ENCODE data around the gene CGNL1.

CGNL1 gene

DNA sequence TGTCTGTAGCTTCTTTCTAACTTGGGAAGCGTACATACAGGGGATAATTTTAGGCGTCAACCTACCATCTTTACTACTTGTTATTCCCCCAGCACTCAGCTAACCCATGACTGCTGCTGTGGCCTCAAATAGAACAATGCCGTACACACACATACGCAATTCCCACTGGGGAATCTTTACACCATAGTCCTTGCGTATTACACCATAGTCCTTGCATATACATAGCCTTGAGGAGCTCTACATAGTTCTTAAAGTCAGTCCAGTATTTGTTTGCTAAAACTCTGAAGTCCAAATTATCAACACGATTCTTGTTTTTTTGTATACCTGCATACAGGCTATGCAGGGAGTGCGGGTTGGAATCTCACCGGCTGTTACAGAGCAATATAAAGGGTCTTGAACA lies 67.2 kb downstream of the CGNL1 start:
- CTCF ChIA-PET: interaction anchor here (1.1 to 1.2 kb wide), 2 partner anchors 8 to 103 kb away, joined by 3 to 4 read pairs; no protein-coding TSS in a partner anchor
- no peak overlapping the region for H3K4me3 ChIP-seq (ENCODE audit: low read depth, low read length)
- no peak for DNase-seq (ENCODE audit: low read depth, low spot score)
- POLR2A ChIA-PET: interaction anchor here (0.6 kb wide), 1 partner anchor 68 kb away, joined by 4 read pairs; no protein-coding TSS in a partner anchor
- TF ChIP-seq, protein P1, sequence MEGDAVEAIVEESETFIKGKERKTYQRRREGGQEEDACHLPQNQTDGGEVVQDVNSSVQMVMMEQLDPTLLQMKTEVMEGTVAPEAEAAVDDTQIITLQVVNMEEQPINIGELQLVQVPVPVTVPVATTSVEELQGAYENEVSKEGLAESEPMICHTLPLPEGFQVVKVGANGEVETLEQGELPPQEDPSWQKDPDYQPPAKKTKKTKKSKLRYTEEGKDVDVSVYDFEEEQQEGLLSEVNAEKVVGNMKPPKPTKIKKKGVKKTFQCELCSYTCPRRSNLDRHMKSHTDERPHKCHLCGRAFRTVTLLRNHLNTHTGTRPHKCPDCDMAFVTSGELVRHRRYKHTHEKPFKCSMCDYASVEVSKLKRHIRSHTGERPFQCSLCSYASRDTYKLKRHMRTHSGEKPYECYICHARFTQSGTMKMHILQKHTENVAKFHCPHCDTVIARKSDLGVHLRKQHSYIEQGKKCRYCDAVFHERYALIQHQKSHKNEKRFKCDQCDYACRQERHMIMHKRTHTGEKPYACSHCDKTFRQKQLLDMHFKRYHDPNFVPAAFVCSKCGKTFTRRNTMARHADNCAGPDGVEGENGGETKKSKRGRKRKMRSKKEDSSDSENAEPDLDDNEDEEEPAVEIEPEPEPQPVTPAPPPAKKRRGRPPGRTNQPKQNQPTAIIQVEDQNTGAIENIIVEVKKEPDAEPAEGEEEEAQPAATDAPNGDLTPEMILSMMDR (IDR thresholded peaks at IDR 0.05; ENCODE audit: insufficient read depth, low read length, missing control alignments): no peak

DNA sequence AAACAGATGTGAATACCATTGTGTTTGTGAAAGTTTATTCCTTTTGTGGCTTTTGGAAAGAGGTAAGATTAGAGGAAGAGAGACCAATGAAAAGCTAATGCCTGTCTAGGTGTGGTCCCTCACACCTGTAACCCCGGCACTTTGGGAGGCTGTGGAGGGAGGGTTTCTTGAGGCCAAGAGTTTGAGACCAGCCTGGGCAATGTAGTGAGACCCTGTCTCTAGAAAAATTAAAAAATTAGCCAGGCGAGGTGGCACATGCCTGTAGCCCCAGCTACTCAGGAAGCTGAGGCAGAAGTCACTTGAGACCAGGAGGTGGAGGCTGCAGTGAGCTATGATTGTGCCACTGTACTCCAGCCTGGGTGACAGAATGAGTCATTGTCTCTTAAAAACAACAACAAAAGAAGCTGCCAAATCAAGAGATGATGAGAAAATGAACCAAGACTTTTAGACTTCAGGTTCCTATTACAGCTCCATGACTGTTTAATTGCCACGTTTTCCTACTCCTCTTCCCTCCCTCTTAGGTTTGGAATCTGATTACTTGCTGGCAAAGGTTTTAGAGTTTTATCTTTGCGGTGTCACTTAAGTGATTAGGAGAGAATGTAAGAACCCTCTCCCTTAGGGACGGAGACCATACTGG lies 68.7 kb downstream of the CGNL1 start:
- no peak overlapping the region for H3K4me3 ChIP-seq (ENCODE audit: low read depth, low read length)
- TF ChIP-seq, protein P1 (IDR thresholded peaks at IDR 0.05; ENCODE audit: insufficient read depth, low read length, missing control alignments): no peak
- no peak for DNase-seq (ENCODE audit: low read depth, low spot score)
- ChIA-PET POLR2A (no interaction called here), CTCF (interaction anchor here (0.8 to 1.1 kb wide), 3 partner anchors 11 to 82 kb away, joined by 3 read pairs; no protein-coding TSS in a partner anchor)

DNA sequence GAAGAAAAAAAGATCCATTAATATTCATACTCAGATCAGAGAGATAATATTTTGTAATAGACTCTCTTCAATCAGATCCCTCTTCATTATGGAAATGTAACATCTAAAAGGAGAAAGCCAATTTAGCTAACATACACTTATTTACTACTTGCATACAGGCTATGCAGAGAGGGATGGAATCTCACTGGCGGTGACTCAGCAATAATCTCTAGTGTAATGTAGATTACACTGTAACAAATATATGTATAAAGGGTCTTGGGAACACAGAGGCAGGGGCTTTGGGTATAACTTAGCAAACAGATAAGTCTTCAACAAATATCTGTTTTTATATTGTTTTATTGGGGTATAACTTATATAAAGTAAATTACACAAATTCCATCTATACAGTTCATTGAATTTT lies 69.6 kb downstream of the CGNL1 start:
- no peak overlapping the region for H3K4me3 ChIP-seq (ENCODE audit: low read depth, low read length)
- CTCF ChIA-PET: interaction anchor here (0.8 to 1.1 kb wide), 2 partner anchors 16 to 81 kb away, joined by 3 read pairs; no protein-coding TSS in a partner anchor
- TF ChIP-seq, protein P1 (IDR thresholded peaks at IDR 0.05; ENCODE audit: insufficient read depth, low read length, missing control alignments): no peak
- POLR2A ChIA-PET: no interaction called here
- no peak for DNase-seq (ENCODE audit: low read depth, low spot score)

DNA sequence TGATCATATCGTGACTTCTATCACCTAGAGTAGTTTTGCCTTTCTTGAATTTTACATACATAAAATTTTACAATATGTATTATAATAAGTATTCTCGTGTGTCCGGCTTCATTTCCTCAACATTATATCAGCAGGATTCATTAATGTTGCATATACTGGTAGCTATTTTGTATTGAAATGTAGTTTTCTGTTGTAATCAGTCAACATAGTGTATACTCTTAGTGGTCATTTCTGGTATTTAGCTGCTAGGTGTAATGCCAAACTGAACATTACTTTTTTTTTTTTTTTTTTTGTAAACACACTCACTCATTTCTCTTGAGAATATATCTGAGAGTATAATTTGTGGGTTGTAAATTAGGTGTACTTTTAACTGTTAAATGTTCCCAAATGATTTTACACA lies 70.1 kb downstream of the CGNL1 start:
- CTCF ChIA-PET: interaction anchor here (1.1 to 1.9 kb wide), 2 partner anchors 15 to 81 kb away, joined by 3 to 7 read pairs; no protein-coding TSS in a partner anchor
- no peak for DNase-seq (ENCODE audit: low read depth, low spot score)
- POLR2A ChIA-PET: no interaction called here
- TF ChIP-seq, protein P1 (IDR thresholded peaks at IDR 0.05; ENCODE audit: insufficient read depth, low read length, missing control alignments): no peak
- no peak overlapping the region for H3K4me3 ChIP-seq (ENCODE audit: low read depth, low read length)

DNA sequence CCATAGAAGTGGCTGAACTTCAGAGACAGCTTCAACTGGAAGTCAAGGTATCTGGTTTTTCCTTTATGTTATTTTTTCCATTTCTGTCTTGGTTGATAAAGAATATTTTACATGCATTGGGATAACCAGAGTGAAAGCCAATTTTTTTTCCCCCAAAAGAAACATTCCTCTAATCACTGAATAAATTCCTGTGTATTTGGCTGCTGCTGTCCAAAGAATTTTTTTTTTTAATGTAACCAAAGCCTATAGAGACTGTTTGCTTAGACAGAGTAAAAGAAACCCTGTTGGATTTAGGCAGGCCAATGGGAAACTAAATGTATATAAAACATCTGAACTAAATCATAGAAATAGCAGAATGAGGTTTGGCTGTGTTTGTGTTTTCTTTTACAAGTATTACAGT lies 75.2 kb downstream of the CGNL1 start:
- TF ChIP-seq, protein P1 (IDR thresholded peaks at IDR 0.05; ENCODE audit: insufficient read depth, low read length, missing control alignments): no peak
- POLR2A ChIA-PET: no interaction called here

DNA sequence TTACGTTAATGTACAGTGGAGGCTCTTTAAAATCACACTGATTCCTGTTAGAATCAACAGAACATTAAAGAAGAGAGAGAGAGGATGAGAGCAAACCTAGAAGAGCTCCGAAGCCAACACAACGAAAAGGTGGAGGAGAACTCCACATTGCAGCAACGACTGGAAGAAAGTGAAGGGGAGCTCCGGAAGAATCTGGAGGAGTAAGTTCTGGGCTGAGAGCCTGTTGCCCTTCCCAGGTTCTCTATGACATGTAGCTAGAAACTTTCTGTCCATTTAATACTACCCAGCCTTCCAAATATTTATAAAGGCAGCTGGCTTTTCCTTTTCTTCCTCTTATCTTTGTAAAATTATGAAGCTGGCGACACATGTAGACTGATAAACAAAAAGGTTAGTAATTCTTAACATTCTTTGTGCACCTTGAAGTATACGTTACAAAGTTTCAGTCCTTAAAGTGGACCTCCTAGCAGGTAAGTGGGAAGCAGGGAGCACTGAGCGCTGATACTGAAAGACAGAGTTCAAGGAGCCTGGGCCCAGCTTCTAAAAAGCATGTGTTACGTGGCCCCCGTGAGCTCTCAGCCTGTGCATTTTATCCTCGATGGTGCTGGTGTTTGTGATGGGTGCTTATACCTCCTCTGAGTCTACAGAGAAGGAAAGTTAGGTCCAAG lies 75.9 kb downstream of the CGNL1 start:
- H3K4me3 ChIP-seq (ENCODE audit: low read depth, low read length): no peak overlapping the region

More for the DNA sequence above, 75.2 kb downstream of the CGNL1 start:
- no peak for DNase-seq (ENCODE audit: low read depth, low spot score)
- CTCF ChIA-PET: interaction anchor here (1.3 kb wide), 1 partner anchor 10 kb away, joined by 4 read pairs; no protein-coding TSS in a partner anchor
- no peak overlapping the region for H3K4me3 ChIP-seq (ENCODE audit: low read depth, low read length)

More for the DNA sequence above, 75.9 kb downstream of the CGNL1 start:
- DNase-seq (ENCODE audit: low read depth, low spot score): no peak
- TF ChIP-seq, protein P1 (IDR thresholded peaks at IDR 0.05; ENCODE audit: insufficient read depth, low read length, missing control alignments): no peak
- ChIA-PET POLR2A (no interaction called here), CTCF (interaction anchor here (1.0 to 1.3 kb wide), 2 partner anchors 10 to 306 kb away, joined by 3 to 4 read pairs; no protein-coding TSS in a partner anchor)
